Globus pallidus (tissue), 1 donor: ENCODE results near the gene OR52I2.

Experiments used
- DNase-seq: peaks from one replicate; pipeline ENCODE4 v3.0.0-alpha.2; 2015; ENCODE audit warnings: low spot score

OR52I2 gene

DNA sequence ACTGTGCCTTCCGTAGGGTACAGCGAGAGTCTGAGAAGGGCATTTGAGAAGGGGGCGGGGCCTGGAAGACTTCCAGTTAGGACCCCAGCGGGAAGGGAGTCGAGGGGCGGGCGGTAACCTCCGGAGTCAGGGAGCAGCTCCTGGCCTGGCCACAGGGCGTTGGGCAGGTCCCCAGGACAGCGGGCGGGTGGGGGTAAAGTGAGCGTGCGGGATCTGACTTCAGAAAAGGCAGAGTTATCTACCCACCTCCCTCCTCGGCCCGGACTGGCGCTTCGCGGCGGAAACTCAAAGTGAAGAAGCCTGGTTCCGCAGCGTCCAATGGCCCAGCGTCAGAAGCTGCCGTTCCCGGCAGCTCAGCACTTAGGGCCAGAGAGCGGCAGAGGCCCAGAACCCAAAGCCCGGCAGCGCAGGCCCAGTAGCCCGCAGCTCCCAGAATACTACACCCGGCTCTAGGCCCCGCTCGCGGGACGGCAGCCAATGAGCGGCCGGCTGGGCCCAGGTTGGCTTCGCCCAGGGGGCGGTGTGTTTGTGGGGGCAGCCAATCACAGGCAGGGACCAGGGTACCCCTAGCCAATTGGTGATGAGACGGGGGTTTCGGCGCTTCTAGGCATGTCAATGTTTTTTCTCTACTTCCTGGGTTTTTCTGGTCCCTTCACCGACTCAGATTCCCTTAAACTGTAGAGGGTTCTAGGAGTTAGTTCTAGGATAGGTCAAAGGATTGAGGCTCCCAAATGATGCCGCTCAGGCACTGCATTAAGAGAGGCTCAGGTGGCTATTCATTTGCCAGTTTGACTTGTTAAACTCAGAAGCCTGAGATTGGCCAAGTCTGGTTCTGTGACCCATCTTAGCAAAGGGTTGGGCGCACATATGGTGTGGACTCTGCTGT lies 26.5 kb downstream of the OR52I2 start, which contains the start of gene TRIM68:
Gene TRIM68, minus strand, starts transcription at position 451 of the 886 bp plus-strand sequence. CDS start 2,727 bp downstream, outside the sequence.
- peak; percentile 97 for DNase-seq

DNA sequence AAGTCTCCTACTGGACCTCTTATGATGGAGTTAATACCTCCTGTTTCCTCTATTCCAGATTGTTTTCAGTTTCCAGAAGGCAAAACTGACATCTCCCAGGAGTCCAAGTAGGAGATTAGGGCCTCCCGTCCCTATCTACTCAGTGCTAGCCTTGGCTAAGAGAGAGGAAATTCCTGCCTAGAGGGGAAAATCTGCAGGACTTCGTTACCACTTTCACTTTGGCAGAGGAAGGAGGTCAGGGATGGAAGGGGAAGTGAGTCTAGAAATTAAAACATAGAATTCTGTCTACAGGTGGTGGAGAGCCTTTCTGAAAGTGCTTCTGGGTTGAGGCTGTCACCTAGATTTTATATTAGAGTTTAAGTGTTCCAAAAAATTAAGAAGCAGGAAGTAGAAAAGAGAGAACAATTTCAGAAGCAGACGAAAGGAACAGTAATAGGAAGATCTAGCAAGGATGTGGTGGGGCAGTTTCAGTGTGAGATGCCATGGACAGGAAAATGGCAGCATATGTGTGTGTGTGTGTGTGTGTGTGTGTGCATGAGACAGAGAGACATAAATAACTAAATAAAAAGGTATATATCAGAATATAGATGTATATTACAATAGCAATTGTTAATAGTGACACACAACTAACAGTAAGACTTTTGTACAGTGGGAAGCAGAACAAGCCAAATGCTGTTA lies 28.9 kb downstream of the OR52I2 start:
- DNase-seq, result no peak

DNA sequence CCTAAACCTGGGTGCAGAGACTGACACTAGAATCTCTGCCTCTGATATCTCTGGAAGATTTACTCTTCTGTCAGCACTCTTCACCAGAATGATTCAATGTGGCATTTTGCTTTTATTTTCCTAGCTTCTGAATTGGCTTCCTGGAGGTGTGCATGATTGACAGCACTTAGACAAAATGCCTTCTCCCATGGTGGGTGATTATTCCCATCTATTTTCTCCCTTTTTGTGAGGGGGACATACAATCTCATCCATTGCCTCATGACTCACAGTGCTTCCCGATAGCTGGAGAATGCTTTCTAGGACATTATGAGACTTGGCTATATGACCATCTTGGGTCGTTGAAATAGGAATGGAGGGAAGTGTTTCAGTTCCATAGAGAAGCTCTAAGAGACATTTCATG lies 30.4 kb downstream of the OR52I2 start:
- no peak for DNase-seq

DNA sequence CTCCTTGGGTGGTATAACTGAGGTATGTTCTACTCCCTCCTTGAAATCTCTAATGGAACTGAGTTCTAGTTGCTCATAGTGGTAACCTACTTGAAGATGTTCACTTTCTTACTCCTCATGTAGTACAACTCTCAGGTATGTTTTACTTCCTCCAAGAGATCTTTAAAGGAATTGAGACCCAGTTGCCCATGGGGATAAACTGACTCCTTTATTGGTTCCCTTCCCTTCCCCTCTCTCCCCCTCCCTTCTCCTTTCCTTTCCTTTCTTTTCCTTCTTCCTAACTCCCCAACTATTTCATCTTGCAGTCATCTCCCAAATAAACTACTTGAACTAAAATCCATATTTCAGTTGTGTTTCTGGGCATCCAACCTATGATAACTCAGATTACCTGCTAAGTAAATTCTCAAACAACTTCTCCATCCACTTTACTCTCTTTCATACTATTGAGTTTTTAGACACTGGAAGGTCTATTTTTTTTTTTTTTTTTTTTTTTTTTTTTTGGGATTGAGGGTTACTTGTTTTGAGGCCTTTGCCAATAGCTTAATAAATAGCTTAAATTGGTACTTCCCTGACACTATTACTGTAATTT lies 34.4 kb downstream of the OR52I2 start:
- DNase-seq, result no peak

DNA sequence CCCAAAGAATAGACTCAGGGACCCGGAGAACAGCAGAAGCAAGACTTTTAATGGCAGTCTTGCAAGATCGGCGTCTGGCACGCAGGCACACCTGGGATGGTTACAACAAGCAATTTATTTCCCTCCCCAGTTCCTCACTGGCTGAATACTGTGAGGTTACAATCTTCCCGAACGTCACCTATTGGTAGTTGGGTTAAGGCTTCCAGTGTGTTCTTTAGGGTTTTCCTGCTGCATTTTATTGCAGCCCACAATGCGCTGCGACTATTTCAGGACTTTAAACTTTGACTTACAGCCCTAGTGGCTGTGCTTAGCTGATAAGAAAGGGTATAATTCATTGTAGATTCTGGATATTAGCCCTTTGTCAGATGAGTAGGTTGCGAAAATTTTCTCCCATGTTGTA lies 38.0 kb downstream of the OR52I2 start:
- DNase-seq, result no peak

DNA sequence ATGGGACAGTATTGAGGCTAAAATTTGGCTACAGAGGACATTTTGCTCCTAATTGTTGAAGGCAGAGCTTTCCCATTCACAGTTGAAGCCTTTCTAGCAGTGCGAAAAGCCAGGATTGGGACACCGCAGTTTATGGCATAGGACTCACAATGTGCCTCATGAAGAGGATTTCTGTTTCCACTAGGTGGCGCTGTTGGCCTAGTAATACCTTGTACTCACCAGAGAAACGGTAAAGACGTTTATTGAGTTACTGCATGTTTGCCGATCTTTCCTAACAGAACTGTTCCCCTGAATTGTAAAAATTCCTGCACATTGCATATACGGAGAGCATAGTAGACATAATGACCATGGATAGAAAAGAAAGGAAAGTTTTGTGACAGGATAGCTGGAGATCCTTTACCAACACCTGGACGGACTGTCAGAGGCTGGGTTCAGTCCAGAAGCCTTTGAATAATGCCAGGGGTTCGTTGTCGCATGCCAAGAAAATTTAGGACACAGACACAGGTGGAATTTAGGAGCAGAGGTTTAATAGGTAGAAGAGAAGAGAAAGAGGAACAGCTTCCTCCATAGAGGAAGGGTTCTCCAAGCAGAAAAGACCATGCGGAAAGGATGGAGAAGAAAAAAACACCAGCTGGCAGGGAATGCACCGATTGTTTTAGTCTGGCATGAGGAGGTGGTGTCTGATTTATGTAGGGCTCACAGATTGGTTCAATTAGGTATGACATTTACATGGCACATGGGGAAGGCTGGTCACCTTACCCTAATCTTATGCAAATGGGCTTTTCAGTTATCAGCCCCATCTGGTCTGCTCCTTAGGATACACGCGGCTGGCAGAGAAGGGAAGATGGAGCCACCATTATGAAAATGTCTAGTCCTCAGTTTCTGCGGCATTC lies 44.9 kb downstream of the OR52I2 start:
- DNase-seq, result no peak

DNA sequence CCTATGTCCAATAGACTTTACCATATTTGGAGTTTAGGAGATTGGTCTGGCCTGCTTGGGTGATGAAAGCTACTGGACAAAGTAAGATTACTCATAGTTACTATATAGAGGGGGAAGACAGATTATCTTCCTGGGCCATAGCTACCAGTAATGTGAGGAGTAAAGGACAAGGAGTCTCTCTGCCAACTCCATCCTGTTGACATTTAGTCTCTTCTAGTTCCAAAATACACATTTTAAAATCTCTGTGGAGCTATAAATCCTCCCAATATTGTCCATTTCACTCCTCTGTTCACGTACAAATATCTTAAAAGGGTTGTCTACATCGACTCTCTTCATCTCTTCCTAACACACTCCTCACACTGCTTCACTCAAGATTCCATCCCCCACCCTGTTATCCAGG lies 54.6 kb downstream of the OR52I2 start:
- no peak for DNase-seq

DNA sequence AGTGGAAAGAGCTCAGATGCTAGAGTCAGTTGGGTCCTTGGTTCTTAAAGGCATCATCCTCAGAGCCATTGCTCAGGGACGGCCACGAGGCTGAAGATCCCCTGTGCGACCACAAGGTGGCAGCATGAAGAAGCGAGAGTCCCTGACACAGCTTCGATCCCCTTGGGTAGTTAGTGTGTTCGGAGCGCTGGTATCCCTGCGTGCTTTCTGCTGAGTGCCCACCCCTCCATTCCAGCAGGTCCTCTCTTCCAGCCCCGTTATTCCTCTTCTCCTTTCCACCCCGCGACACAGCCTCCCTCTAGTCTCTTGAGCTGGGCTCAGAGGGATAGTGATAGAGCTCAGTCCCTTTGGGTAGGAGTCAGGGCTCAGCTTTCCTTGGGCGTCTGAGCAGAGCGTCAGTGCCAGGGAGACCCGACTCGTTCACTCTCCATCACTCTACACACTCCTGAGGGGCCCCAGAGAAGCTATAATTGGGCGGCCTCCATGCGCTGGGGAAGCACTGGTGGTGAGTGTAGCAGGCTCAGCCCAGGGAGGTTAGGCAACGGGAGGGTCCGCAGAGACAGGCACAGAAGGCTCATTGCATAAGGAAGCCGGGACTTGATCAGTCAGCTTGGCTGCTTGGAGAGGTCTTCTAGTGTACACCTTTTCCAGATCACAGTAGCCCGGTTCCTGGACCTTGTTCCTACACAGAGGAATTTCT lies 55.6 kb downstream of the OR52I2 start, which contains the start of gene OR51D1:
Gene OR51D1, plus strand, starts transcription at position 516 of the 700 bp plus-strand sequence. CDS start 2,314 bp downstream, outside the sequence.
- peak; percentile 38 for DNase-seq

DNA sequence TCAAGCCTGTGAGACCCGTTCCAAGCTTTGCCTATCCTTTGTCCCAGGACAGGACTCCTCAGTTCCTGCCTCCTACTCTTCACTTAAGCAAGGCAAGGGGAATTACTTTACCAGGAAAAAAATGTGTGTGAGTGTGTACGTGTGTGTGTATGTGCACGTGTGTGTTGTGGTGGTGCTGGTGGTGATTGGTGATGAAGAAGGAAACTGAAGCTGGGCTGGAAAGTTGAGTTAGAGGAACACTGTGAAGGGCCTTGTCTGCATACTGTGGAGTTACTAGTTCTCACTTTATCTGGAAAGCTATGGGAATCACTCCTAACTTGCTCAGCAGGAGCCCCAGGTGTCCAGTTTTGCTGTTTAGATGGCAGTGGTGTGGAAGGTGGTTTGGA lies 56.1 kb downstream of the OR52I2 start:
- DNase-seq, result no peak

DNA sequence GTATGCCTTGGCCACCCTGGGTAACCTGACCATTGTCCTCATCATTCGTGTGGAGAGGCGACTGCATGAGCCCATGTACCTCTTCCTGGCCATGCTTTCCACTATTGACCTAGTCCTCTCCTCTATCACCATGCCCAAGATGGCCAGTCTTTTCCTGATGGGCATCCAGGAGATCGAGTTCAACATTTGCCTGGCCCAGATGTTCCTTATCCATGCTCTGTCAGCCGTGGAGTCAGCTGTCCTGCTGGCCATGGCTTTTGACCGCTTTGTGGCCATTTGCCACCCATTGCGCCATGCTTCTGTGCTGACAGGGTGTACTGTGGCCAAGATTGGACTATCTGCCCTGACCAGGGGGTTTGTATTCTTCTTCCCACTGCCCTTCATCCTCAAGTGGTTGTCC lies 58.4 kb downstream of the OR52I2 start:
- DNase-seq, result no peak

DNA sequence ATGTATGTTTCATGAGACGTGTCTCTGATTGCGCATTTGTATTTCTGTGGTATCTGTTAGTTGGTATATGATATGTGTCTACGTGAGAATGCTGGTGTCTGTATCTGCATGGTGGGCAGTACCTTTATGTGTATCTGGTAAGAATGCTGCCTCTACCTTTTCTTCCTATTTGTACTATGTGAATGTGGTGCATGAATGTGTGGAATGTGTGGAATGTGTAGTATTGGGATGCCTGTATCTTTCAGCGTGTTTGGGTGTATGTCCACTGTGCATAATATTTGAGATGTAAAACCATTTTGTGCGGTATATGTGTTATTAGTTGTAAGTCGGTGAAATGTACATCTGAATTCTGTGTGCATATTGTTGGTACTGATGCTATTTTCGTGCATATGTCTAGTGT lies 60.0 kb downstream of the OR52I2 start:
- no peak for DNase-seq

DNA sequence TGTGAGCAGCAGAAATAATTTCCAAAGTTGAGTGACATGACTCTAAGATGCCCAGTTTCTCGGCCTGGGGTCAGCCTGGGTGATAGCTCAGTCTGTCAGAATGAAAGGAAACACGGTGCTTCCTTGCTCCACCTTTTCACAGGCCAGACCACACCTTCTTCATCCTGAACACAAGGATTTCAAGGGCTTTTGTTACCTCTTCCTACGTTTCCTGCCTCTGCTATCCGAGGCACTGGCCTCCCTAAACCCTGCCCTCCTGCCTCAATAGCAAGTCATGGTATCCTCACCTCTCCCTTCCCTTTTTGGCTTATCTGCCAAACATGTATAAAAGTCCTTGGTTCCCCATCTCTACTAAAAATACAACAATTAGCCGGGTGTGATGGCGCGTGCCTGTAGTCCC lies 60.5 kb downstream of the OR52I2 start:
- no peak for DNase-seq
